NB4 (cell line): ENCODE results near the gene PTPN4.
"Not testable (repeated sequence)": the region's sequence is repeated elsewhere in the genome, so short reads cannot be mapped to it uniquely, and the experiment has no call there.

Source experiments
- DNase-seq: peaks from one replicate; pipeline ENCODE4 v3.0.0; 2010; ENCODE audit warnings: low read depth
- H3K4me3 ChIP-seq: one replicate; pipeline ENCODE4 v1.5.1; 2011; ENCODE audit warnings: mild to moderate bottlenecking, low read depth, low read length, moderate library complexity
- MYC ChIP-seq: IDR thresholded peaks from 2 replicates; pipeline ENCODE4 v1.6.1; 2011; ENCODE audit warnings: low read depth, low read length
- POLR2A ChIP-seq: IDR thresholded peaks from 2 replicates; pipeline ENCODE4 v1.6.1; 2011; ENCODE audit warnings: mild to moderate bottlenecking; ENCODE audit not compliant: insufficient read length; ENCODE audit errors: extremely low read depth
- TF ChIP-seq, protein P1 (sequence below): IDR thresholded peaks from one replicate; pipeline ENCODE4 v1.5.1; 2012; ENCODE audit warnings: low read depth, low read length
- TF ChIP-seq, protein P2 (sequence below): IDR thresholded peaks from 2 replicates; pipeline ENCODE4 v1.6.1; 2011; ENCODE audit warnings: low read depth, low read length

PTPN4 gene

DNA sequence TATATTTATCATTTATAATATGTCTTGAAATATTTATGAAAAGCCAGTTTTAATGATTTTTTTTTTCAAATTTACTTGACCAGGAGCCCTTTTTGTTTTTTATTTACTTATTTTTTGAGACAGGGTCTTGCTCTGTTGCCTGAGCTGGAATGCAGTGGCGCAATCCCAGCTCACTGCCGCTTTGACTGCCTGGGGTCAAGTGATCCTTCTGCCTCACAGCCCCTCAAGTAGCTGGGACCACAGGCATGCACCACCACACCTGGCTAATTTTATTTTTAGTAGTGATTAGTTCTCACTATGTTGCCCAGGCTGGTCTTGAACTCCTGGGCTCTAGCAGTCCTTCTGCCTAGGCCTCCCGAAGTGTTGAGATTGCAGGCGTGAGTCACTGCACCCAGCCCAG, 258.8 kb downstream of the PTPN4 start:
- no peak for TF ChIP-seq MYC
- TF ChIP-seq, protein P1, sequence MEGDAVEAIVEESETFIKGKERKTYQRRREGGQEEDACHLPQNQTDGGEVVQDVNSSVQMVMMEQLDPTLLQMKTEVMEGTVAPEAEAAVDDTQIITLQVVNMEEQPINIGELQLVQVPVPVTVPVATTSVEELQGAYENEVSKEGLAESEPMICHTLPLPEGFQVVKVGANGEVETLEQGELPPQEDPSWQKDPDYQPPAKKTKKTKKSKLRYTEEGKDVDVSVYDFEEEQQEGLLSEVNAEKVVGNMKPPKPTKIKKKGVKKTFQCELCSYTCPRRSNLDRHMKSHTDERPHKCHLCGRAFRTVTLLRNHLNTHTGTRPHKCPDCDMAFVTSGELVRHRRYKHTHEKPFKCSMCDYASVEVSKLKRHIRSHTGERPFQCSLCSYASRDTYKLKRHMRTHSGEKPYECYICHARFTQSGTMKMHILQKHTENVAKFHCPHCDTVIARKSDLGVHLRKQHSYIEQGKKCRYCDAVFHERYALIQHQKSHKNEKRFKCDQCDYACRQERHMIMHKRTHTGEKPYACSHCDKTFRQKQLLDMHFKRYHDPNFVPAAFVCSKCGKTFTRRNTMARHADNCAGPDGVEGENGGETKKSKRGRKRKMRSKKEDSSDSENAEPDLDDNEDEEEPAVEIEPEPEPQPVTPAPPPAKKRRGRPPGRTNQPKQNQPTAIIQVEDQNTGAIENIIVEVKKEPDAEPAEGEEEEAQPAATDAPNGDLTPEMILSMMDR, result no peak
- no peak overlapping the region for H3K4me3 ChIP-seq
- DNase-seq, result no peak

DNA sequence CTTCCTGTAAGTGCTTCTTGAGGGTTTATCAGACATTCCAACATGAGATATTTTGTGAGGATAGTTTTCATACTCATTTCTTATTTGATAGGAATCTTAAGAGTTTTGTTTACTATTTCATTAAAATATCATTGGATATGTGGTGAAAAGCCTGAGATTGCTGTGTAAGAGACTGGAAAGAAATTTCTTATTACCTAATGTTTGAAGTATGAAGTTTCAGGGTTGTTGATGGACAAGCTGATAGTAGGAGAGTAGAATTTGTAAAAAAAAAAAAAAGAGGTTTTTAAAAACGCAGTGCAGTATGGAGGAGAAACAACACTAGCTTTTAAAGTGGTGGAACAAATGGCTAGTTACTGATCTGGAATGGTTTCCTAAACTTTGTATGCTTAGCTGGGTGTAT, 260.8 kb downstream of the PTPN4 start:
- no peak for DNase-seq
- TF ChIP-seq, protein P2, sequence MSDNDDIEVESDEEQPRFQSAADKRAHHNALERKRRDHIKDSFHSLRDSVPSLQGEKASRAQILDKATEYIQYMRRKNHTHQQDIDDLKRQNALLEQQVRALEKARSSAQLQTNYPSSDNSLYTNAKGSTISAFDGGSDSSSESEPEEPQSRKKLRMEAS, result no peak
- no peak overlapping the region for H3K4me3 ChIP-seq

DNA sequence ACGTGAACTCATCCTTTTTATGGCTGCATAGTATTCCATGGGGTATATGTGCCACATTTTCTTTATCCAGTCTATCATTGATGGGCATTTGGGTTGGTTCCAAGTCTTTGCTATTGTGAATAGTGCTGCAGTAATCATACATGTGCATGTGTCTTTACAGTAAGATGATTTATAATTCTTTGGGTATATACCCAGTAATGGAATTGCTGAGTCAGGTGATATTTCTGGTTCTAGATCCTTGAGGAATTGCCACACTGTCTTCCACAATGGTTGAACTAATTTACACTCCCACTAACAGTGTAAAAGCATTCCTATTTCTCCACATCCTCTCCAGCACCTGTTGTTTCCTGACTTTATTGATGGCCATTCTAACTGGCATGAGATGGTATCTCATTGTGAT, 262.8 kb downstream of the PTPN4 start:
- not testable (repeated sequence) for H3K4me3 ChIP-seq, DNase-seq

DNA sequence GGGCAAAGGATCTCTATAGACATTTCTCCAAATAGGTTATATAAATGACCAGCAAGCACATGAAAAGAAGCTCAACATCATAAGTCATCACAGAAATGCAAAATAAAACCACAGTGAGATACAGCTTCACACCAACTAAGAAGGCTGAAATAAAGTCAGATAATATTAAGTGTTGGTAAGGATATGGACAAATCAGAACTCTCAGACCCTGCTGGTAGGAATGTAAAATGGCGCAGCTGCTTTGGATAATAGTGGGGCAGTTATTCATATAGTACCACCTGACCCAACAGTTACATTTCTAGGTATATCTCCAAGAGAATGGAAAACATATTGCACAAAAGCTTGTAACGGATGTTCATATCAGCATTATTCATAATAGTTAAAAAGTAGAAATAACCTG, 267.2 kb downstream of the PTPN4 start:
- no peak overlapping the region for H3K4me3 ChIP-seq
- no peak for DNase-seq
- no peak for TF ChIP-seq MYC
- TF ChIP-seq, protein P2, result no peak
- TF ChIP-seq, protein P1, result no peak
- TF ChIP-seq POLR2A, result no peak

DNA sequence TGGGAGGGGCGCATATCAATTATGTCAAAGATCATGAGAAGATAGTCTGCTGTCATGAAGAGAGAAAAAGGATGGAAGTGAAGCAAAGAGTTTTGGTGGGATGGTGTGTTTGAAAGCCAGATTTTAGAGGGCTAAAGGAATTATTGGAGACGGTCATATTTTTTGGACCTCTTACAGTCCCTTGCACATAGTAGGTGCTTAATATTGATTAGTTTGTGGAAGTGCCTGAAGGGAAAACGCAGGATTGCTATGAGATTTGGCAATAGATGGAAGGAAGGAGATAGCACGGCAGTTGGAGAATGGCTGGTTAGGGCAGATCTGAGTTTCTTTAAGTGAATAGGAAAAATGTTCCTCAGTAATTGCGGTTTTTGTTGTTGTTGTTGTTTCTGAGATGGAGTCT, 269.1 kb downstream of the PTPN4 start:
- TF ChIP-seq POLR2A (no peak), MYC (no peak)
- TF ChIP-seq, protein P2, result no peak
- TF ChIP-seq, protein P1, result no peak
- no peak for DNase-seq
- no peak overlapping the region for H3K4me3 ChIP-seq

DNA sequence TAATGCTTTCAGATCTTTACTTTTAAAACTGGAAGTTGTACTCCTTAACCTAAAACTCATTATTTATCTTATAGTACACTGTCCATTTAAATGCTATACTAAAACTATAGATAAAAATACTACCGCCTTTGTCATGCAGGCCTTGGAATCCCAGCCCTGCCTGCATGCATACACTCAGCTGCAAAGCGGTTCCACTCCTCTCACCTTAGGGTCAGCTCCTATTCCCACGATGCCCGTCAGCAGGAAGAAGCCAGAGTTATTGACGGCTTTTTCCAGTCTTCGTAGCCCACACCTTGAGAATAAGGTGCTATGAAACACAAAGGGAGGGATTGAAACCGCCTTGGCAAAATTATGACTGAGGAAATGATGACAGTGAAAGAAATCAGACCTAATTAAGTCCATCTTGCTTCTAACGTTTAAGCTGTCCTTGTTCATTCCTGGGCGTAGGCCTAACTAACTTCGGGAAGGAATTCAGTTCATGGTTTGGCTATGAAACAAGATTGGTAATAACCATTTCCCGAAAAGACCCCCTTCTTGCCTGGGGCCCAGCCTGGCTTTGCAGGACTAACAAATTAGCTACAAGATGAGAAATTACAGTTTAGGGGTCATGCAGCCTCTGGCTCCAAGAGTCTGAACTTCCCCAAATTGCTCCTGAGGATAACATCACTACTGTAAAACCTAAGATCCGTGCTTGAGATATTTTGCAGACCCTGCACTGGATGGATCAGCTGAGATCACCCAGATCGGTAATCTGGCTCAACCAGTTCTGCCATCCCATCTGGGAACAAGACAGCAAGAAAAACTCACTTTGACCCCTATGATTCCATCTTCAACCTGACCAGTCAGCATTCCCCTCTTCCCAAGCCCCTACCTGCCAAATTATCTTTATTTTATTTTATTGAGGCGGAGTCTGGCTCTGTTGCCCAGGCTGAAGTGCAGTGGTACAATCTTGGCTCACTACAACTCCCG, 270.2 kb downstream of the PTPN4 start:
- no peak overlapping the region for H3K4me3 ChIP-seq
- no peak for DNase-seq
- TF ChIP-seq, protein P1, result no peak
- TF ChIP-seq, protein P2, result no peak
- TF ChIP-seq POLR2A (no peak), MYC (no peak)

DNA sequence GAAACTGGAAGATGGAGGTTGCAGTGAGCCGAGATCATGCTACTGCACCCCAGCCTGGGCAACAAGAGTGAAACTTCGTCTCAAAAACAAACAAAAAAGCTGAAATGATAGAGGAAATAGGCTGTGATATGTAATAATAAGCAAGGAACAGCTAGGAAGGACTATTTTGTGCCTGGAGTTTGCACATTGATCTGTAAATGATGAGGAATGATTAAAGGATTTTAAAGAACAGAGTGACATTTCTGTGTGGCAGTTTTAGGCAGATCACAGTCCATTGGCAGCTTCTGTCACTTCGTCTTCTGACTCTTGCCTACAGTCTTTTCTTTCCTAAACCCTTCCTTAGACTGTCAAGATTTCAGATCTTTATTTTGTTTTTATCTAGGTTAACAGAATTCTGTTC, 272.6 kb downstream of the PTPN4 start:
- TF ChIP-seq, protein P2, result no peak
- TF ChIP-seq, protein P1, result no peak
- TF ChIP-seq POLR2A (no peak), MYC (no peak)
- no peak for DNase-seq
- no peak overlapping the region for H3K4me3 ChIP-seq
